SK-MEL-5 (cell line): ENCODE measurements around the gene IFT80. TPM values are rescaled to one million over a fixed set of nuclear protein-coding genes. Genes with fewer than 3 reads are reported as not detected.
A peak's percentile ranks its signal among the peaks of the same experiment; 100 is the strongest.
"Not testable (repeated sequence)": the region's sequence is repeated elsewhere in the genome, so short reads cannot be mapped to it uniquely, and the experiment has no call there.

ENCODE experiments used
- DNase-seq: peaks from one replicate; pipeline ENCODE4 v3.0.0-alpha.2; 2016; ENCODE audit warnings: low read depth, low spot score
- in situ Hi-C: cut with HindIII; loops from 2 replicates; pipeline ENCODE4 v1.10.0; 2016; ENCODE audit warnings: low sequenced_read_pairs, high pct_unique_total_duplicates, low pct_unique_long_range_greater_than_20kb
- total RNA-seq: library from RNA; depleted of rRNA; stranded (reverse); fragments of >200 nt; shearing (Covaris generic); gene quantifications from 2 replicates; pipeline ENCODE4 v1.2.3, GENCODE V29; 2014

IFT80 gene
- total RNA-seq, 1 experiment from 2014 or later = 12.8 TPM

DNA sequence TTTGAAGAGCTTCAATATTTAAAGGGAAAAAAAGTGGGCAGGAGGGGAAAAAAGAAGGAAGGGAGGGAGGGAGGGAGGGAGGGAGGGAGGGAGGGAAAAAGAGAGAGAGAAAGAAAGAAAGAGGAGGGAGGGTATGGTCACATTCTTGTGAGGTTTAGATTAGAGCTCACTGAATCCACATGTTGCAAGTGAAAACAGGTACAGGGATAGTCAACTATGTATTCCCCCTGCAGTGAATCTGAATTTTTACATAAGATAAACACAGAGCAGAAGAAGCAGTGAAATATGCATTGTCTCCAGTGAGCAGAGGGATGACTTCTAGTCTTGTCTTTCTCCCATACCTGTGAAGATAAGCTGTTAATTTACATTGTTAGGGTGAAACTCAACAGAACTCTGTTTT, 84.0 kb downstream of the IFT80 start:
- in situ Hi-C loops = no loop called here
- DNase-seq = no peak

DNA sequence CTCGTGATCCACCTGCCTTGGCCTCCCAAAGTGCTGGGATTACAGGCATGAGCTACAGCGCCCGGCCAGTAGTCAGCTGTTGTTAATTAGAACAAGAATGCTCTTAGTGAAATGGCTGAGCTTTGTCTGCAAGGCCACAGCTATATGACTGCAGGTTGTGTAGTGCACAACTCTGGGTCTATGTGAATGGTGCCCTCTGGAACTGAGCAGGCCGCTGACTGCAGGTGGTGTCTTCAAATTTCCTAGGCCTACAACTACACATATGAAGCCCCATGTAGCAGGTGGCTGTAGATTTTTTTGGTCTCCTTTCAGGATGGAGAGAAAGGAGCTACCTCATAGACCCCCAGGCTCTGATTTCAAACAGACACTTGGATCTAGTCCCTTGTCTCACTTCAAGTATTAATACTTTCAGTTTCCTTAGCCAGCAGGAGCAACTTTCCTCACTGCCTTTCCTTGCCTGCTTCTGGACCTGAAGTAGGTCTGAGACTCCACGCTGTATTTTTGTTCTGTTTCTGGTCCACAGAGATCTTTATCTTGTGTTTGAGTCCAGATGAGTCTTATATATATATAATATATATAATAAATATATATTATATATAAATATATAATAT, 86.9 kb downstream of the IFT80 start:
- no peak for DNase-seq
- in situ Hi-C loops = no loop called here

DNA sequence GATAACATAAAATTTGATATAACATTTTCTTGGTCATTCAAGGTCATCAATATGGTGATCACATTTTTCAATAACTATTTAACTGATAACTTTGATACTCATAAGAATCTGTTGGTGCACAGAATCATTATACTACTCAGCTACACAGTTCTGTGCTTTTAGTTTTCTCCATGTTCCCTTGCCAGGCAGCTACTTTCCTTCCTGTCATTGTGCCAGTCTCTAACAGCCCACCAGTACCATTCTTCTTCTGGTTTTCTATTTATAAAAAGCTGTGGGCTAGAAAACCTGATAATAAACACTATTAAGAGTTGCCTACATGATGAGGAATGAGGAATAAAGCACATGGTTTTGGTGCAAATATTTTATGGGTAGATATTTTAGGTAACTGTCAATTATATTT, 96.2 kb downstream of the IFT80 start:
- in situ Hi-C loops = no loop called here
- no peak for DNase-seq

DNA sequence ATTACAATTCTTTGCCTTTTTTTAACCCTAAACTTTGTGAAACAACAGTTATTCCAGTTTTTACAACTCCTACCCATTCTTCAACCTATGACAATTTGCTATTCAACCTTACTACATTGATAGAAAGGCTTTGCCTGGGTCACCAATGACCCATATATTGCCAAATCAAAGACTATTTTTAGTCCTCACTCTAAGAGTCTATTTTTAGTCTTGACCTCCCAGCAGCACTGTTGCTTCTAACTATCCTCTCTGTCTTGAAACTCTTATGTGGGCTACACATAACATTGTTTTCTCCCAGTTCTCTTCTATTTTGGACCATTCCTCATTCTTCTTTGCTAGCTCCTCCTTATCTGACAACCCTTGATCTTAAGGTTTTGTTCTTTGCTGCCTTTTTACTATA, 102.4 kb downstream of the IFT80 start:
- in situ Hi-C loops = no loop called here
- no peak for DNase-seq

DNA sequence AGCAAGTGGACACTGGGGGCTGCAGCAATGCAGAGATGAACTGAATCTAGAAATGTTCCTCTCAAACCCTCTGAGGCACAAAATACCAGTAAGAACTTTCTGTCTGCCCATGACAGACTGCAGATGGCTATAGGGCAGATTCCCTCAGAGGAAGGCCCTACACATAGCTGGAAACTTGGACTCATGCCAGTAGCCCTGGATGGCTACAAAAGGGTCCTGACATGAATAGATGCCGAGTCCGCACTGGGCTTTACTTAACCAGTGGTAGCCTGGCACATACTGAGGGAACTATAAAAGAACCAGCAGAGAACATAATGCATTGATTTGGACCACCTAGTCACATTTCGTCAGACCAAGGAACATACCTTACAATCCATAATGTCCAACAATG, 107.1 kb downstream of the IFT80 start:
- in situ Hi-C loops = no loop called here
- DNase-seq = no peak

DNA sequence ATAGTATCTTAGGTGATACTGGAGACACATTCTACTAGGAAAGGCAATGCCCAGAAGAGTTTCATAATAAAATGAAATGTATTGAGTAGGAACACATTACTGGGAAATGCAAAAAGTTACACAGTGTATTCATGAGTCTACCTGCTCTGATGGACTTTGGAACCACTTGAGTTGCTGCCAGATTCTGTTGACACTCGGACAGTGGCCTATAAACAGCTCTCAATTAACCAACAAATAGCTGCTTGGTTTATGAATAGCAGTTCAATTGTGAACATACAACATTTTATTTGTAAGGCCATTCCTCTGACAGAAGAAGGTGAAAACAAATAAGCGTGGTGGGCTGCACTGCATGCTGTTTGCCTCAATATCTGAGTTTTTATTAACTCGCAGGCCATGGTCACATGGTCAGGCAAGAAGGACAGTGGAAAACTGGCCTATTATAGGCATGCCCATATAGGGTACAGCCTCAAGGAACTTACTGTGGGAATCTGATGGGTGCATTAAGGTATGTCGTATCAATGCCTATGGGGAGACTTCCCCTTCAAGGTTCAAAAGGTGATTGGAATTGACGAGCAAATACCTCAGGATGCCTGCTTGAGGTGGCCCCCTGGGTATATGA, 107.6 kb downstream of the IFT80 start:
- in situ Hi-C loops = no loop called here
- DNase-seq = no peak

DNA sequence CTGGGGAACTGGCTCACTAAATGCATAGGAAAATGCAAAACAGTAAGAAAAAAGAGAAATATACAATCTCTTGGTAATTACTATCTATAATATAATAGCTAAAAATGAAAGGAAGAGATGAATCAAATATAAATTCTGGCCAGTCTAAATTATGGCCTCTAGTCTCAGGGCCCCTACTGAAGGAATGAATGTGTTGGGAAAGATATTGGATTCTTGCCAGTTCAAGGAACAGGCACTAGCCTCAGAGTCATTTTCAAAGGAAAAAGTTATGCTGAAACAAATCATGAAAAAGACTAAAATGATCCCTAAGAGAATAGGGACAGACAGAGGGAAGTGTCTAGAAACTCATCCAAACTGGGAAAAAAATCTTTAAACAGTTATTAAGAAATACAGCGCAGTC, 111.4 kb downstream of the IFT80 start:
- in situ Hi-C loops = no loop called here
- no peak for DNase-seq

DNA sequence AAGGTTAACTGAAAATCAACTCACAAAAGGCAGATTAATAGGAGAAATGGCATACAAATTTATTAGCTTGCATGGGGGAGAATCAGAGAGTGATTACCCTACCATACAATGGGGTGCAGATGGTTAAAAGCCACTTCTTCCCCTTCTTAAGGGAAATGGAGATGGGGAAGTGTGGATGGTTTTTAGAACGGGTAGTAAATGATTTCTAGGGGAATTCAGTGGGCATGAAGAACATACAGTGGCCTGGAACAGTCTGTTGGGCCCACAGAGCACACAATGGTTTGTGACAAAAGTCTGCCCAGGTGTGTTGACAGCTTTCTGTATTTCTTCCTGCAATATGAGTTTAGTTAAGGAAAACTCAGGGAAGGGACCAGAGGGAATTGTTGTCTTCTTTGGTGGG, 112.8 kb downstream of the IFT80 start:
- in situ Hi-C loops = no loop called here

DNA sequence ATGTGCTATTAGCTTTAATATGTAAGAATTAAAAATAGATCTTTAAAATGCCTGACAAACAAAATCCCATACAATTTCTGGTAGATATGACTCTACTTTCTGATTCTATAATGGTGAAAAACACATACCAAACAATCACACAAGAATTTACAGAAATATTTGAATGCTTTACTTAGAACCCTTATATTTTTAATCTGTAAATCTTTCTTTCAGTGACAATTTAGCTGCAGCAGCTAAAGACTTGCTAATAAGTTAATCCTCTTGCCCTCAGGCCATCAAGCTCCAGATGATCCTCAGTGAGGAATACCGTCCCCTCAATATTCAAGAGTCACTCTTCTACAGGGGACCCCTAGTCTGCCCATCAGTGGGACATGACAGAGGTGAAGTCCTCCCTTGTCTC, 118.2 kb downstream of the IFT80 start:
- no peak for DNase-seq
- in situ Hi-C loops = no loop called here

More for the DNA sequence above, 112.8 kb downstream of the IFT80 start:
- DNase-seq = no peak

DNA sequence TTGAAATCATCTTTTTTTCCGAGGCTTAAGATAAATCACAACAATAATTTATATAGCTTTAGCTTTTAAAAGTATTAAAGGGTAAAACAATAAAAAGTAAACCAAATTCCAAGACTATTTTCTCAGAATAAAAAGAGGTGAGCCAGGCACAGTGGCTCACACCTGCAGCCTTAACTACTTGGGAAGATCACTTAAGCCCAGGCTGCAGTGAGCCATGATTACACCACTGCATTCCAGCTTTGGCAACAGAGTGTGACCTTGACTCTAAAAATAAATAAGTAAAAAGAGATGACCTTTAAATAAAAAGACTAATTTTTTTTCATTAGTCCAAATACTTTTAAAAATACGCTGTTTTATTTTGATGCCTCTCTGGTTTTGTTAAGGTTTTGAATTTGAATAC, 119.4 kb downstream of the IFT80 start:
- in situ Hi-C loops = no loop called here
- no peak for DNase-seq

DNA sequence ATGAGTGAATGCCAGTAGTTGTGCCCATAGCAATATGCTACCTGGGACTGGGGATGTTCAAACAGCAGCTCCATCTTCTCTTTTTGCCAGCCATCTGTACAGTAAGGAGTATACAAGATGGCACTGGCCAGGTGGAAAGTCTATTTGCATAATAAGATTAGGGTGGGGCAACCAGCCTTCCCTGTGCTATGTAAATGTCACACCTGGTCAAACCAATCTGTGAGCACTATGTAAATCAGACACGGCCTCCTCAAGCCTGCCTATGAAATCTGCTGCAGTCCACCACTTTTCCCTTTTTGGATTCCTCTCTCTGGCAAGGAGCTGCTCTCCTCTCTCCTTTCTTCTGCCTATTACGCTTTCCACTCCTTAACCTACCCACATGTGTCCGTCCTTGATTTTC, 120.8 kb downstream of the IFT80 start:
- DNase-seq = no peak
- in situ Hi-C loops = no loop called here

DNA sequence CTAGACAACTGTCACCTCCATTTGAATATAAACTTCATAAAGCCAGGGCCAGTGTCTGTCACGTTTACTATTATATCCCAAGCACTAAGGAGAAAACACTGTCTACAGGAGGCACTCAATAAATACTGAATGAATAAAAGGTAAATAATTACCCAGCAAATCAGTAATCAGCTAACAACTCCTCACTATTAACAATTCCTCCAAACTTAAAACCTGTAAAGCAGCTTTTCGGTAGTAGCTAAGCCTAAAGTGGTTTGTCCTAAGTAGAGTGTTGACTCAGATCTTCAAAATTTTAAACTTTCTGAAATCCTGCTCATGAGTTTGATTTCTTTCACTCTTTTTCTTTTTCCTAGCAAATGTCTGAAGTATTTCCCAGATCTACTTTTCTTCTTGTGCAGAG, 133.9 kb downstream of the IFT80 start:
- no peak for DNase-seq
- in situ Hi-C loops = no loop called here

DNA sequence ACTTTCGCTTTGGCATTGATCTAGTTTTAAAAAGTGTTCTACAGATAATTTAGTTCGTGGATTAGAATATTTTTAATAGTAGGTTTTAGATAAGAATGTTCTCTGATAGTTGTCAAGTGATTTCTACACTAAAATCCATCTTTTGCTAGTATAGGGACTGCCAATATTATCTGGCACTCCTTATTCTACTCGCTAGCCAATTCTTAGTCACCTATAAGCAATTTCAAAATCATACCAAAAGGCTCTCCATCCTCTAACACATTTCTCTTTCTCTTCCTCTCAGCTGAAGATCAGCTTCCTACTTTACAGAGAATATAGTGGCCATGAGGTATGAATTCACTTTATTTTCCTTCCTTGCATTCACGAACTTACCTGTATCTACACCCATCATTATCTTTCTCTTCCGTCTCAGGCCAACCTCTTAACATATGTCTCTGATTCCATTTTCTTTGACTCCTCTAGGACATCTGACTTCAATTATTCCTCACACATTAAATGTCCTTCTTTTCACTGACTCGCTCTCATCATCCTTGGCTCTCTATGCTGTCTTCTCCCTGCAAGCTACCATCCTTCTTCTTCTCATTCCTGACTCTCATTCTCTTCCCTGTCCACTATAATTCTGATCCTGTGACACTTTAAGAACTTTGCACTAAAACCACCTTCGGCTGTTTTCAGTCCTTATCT, 138.3 kb downstream of the IFT80 start:
- DNase-seq = no peak
- in situ Hi-C loops = no loop called here

DNA sequence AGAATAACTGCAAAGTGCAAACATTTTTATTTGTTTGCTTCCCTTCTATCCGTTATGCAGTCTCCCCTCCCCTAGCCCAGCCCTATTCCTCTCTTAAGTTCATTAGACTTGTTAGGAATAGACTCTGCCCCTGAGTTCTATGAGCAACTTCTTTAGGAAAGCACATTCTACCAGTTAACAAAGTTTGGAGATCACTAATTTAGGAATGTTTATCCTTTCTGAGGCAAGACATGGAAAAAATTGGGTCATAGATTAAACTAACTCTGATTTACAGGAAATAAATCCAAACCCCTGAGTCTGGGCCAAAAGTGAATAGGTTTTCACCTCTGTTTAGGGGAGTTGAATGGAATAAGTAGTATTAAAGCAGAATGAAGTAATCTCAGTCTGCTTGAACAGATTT, 139.4 kb downstream of the IFT80 start:
- DNase-seq = no peak
- in situ Hi-C loops = no loop called here

DNA sequence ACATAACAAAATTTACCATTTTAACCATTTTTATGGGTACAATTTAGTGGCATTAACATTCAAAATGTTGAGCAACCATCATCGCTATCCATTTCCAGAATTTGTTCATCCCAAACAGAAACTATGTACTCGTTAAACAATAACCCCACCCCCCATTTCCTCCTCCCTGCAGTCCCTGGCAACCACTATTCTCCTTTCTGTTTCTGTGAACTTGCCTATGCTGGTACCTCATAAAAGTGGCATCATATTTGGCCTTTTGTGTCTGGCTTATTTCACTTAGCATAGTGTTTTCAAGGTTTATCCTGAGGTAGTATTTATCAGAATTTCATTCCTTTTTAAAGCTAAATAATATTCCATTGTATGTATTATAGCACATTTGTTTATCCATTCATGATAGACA, 141.4 kb downstream of the IFT80 start:
- no peak for DNase-seq
- in situ Hi-C loops = no loop called here

DNA sequence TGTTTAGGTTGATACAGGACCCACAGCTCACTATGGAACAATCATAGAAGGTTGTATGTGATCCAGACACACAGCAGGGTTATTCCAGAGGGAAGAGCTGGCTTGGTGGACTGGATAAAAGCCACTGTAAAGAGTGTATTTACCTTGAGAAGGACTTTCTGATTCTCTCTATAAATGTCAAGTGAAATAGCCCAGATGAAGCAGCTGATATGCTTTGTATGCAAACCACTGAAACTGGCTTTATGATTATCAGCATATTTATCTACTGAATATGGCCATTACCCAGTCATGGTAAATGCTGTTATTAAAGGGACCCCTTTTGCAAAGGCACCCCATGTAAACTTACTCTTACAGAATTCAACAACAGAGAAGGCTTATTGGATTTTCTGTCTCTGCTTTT, 145.7 kb downstream of the IFT80 start:
- in situ Hi-C loops = no loop called here
- DNase-seq = no peak

DNA sequence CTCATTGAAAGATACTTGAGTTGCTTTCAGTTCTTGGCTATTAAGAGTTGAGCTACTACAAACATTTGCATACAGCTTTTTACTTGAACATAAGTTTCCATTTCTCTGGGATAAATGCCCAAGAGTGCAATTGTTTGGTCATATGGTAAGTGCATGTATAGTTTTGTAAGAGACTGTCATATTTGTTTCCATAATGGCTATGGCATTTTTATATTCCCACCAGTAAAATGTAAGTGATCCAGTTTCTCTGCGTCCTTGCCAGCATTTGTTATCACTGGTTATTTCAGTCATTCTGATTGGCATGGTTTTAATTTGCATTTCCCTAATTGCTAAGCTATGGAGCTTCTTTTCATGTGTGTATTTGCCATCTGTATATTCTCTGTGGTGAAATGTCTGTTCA, 151.3 kb downstream of the IFT80 start:
- DNase-seq = no peak
- in situ Hi-C loops = no loop called here

DNA sequence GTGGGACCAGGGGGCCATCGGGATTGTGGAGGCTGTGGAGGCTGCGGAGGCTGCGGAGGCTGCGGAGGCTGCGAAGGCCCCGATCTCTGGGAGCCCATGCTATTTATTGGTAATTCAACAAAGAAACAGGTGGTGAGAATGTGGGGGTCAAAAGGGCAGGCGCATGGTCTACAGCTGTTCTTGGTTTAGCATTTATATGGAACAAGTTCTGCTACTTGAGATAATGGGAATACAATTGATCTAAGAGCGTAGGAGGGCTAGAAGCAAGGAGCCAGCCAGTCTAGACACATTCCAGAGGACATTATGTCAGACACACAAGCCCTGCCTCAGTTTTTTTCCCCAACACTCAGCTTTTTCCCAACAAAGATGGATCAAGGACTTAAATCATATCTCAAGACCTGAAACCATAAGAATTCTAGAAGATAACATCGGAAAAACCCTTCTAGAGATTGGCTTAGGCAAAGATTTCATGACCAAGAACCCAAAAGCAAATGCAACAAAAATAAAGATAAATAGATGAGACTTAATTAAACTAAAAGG, 153.7 kb downstream of the IFT80 start:
- in situ Hi-C loops = no loop called here

DNA sequence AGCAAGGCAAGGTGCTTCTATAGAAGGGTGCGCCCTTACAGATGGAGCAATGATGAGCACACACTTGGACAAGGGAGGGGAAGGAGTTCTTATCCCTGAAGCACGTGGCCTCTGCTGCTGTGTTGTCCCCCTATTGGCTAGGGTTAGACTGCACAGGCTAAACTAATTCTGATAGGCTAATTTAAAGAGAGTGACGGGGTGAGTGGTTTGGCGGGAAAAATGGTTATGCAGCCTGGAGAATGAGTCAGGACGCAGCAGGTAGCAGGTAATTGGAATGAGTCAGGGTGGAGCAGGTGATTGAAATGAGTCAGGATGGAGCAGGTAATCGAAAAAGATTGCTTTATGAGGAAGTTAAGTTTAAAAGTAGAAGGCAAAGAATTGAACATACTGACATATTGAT, 158.3 kb downstream of the IFT80 start:
- peak; percentile 10 for DNase-seq
- in situ Hi-C loops = not testable (repeated sequence)

More for the DNA sequence above, 153.7 kb downstream of the IFT80 start:
- DNase-seq = no peak
